ENCODE results near the gene C19orf53.

The C19orf53 gene

DNA sequence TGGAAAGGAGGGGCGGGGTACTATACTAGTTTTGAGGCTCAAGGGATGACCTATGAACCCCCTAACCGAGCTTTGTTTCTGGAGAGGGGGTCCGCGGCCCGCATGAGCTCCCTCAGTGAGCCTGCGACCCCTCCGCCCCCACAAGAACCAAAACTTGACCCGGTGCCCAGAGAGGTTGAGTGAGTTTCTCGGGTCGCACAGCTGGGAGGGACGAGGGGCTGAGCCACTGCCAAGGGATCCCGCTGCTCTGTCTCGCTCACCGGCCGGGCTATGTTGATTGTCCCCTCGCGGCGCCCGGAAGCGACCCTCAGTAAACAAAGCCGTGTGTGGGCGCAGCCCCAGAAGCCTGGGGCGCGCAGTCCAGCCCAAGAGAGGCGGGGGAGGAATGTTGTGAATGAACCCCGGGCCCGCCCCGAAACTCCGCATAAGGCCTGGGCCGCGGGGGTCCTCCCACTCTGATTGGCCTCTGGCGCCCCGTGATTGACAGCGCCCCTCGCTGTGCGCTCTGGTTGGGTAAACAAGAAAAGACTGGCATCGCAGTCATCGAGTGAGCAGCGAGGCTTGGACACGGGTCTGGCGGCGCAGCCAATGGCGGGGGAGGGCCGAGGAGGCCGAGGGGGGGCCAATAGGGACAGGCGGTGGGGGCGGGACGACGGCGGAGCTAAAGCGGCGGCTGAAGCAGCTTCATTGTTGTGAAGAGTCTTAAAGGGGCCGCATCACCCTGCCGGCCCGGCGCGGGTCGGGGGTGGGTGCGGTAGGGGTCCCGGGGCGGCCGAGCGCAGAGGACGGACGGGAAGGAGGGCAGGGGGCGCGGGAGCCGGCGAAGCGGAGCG, 20.7 kb downstream of the C19orf53 start, which contains the start of gene ZSWIM4:
TSS of gene ZSWIM4 (plus strand) at position 687 of the 833 bp plus-strand sequence. CDS start 206 bp downstream, outside the sequence.
- Histone ChIP-seq H4K20me1 (peaks cover 14% of the 10 kb centered on the region), H3K9me3 (no peaks in the 10 kb centered on the region), H3K27me3 (no peaks in the 10 kb centered on the region), H3K4me2 (peak within 1 kb of the TSS; percentile 97), H3K4me3 (peak within 1 kb of the TSS; percentile 99), H3K36me3 (peaks cover 11% of the 10 kb centered on the region; the same call in 1 of the 2 replicates), H3K27ac (peak within 1 kb of the TSS; percentile 93), H3K9ac (peak within 1 kb of the TSS; percentile 93), H3K4me1 (peaks cover 34% of the 10 kb centered on the region)
- no peak for TF ChIP-seq Cebpa-rat (IDR thresholded peaks at IDR 0.05)

- Histone ChIP-seq H4K20me1 (peaks cover 14% of the 10 kb centered on the region), H3K4me3 (peak overlapping the region; percentile 99), H3K4me2 (peak overlapping the region; percentile 97), H3K4me1 (peaks cover 28% of the 10 kb centered on the region), H3K9ac (peak overlapping the region; percentile 93), H3K27ac (peak overlapping the region; percentile 93), H3K36me3 (peaks cover 14% of the 10 kb centered on the region; the same call in 1 of the 2 replicates), H3K9me3 (no peaks in the 10 kb centered on the region), H3K27me3 (no peaks in the 10 kb centered on the region)
- TF ChIP-seq Cebpa-rat (IDR thresholded peaks at IDR 0.05) = no peak
Observed at GRCh38 chr19:13795595-13796300, 21.5 kb downstream of the C19orf53 start.

GRCh38 chr19:13796301-13797057, 22.2 kb downstream of the C19orf53 start:
- Histone ChIP-seq H3K4me1 (peaks cover 28% of the 10 kb centered on the region), H3K9me3 (no peaks in the 10 kb centered on the region), H3K36me3 (peaks cover 20% of the 10 kb centered on the region; the same call in 1 of the 2 replicates), H3K27me3 (no peaks in the 10 kb centered on the region), H3K4me3 (peak overlapping the region; percentile 99), H4K20me1 (peaks cover 14% of the 10 kb centered on the region), H3K27ac (peak overlapping the region; percentile 93), H3K9ac (peak overlapping the region; percentile 93), H3K4me2 (peak overlapping the region; percentile 97)
- TF ChIP-seq Cebpa-rat (IDR thresholded peaks at IDR 0.05) = no peak

DNA sequence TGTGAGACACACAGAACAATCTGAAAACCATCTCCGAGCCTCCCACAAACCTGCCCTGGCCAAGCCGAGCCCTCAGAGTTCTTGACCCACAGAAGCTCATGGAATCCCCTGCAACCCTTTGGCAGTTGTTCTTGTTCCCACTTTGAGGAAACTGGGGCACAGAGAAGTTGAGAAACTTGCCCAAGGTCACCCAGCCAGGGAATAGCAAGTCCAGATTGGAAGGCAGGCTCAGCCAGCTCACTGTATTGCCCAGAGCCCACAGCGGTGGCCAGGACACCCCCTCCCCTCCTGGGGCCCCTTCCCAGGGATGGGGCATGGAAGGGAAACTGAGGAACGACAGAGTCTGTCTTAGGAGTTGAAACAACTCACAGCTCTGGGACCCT, 22.8 kb downstream of the C19orf53 start:
- peak overlapping the region; percentile 99 for H3K4me3 ChIP-seq
- H3K9ac ChIP-seq = peak overlapping the region; percentile 93; the same call in 1 of the 2 replicates
- peaks cover 23% of the 10 kb centered on the region; the same call in 1 of the 2 replicates for H3K36me3 ChIP-seq
- no peak for TF ChIP-seq Cebpa-rat (IDR thresholded peaks at IDR 0.05)
- peak overlapping the region; percentile 93 for H3K27ac ChIP-seq
- peaks cover 14% of the 10 kb centered on the region for H4K20me1 ChIP-seq
- peaks cover 28% of the 10 kb centered on the region for H3K4me1 ChIP-seq
- no peaks in the 10 kb centered on the region for H3K27me3 ChIP-seq
- no peaks in the 10 kb centered on the region for H3K9me3 ChIP-seq
- H3K4me2 ChIP-seq = peak overlapping the region; percentile 97

DNA sequence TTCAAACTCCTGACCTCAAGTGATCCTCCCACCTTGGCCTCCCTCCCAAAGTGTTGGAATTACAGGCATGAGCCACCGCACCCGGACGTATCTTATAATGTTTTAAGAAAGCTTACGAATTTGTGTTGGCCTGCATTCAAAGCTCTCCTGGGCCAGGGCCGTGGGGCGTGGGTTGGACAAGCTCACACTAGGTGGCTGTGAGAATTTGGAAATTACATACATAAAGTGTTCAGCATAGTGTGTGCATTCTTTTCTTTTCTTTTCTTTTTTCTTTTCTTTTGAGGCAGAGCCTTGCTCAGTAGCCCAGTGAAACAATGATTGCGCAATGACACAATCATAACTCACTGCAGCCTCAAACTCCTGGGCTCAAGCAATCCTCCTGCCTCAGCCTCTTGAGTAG, 23.6 kb downstream of the C19orf53 start:
- peak; percentile 99 for TF ChIP-seq Cebpa-rat (IDR thresholded peaks at IDR 0.05)
- Histone ChIP-seq H3K27me3 (no peaks in the 10 kb centered on the region), H3K4me3 (no peak overlapping the region), H3K4me2 (no peak overlapping the region), H3K4me1 (peaks cover 28% of the 10 kb centered on the region), H3K9ac (no peak overlapping the region), H3K36me3 (peaks cover 31% of the 10 kb centered on the region), H3K9me3 (no peaks in the 10 kb centered on the region), H4K20me1 (peaks cover 14% of the 10 kb centered on the region), H3K27ac (no peak overlapping the region)

- Histone ChIP-seq H3K36me3 (peaks cover 42% of the 10 kb centered on the region), H3K27me3 (no peaks in the 10 kb centered on the region), H4K20me1 (peaks cover 14% of the 10 kb centered on the region), H3K9me3 (no peaks in the 10 kb centered on the region), H3K4me3 (no peak overlapping the region), H3K9ac (no peak overlapping the region), H3K4me2 (no peak overlapping the region), H3K4me1 (peaks cover 16% of the 10 kb centered on the region), H3K27ac (no peak overlapping the region)
- TF ChIP-seq Cebpa-rat (IDR thresholded peaks at IDR 0.05) = no peak
Observed at GRCh38 chr19:13799669-13800068, 25.4 kb downstream of the C19orf53 start.

GRCh38 chr19:13803038-13803437, 28.8 kb downstream of the C19orf53 start:
- H3K9ac ChIP-seq = no peak overlapping the region
- H3K4me2 ChIP-seq = no peak overlapping the region
- H3K36me3 ChIP-seq = peaks cover 75% of the 10 kb centered on the region
- H4K20me1 ChIP-seq = no peaks in the 10 kb centered on the region
- no peaks in the 10 kb centered on the region for H3K4me1 ChIP-seq
- no peaks in the 10 kb centered on the region for H3K27me3 ChIP-seq
- H3K4me3 ChIP-seq = no peak overlapping the region
- no peak for TF ChIP-seq Cebpa-rat (IDR thresholded peaks at IDR 0.05)
- H3K27ac ChIP-seq = no peak overlapping the region
- H3K9me3 ChIP-seq = no peaks in the 10 kb centered on the region

DNA sequence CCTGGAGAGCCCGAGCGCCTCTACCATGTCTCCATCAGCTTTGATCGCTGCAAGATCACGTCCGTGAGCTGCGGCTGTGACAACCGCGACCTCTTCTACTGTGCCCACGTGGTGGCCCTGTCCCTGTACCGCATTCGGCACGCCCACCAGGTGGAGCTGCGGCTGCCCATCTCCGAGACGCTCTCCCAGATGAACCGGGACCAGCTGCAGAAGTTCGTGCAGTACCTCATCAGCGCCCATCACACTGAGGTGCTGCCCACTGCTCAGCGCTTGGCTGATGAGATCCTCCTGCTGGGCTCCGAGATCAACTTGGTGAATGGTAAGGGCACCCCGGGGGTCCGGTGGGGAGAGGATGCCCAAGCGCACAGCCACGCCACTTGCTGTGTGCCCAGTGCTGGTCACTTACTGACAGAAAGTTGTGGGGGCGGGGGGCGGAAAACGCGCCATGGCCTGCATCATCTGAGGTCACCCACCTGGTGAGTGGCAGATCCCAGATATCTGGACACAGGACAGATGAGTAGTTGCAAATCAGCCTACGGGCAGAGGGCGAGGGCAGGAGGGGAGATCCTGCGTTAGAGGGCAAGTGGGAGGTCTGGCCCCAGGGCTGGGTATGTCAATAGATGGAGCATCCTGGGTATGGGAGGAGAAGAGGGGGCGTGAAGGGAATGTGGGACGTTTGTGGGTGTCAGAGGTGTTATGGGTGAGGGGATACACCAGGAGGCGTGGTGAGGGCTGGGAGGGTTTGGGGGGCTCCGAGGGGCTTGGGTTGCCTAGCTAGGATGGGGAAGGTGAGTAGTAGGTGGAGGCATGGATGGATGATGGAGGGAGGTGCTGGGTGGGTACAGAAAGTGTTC, 30.8 kb downstream of the C19orf53 start:
- Histone ChIP-seq H3K27ac (no peak overlapping the region), H3K4me3 (no peak overlapping the region), H3K4me1 (no peaks in the 10 kb centered on the region), H3K9me3 (no peaks in the 10 kb centered on the region), H3K4me2 (no peak overlapping the region), H4K20me1 (no peaks in the 10 kb centered on the region), H3K9ac (no peak overlapping the region), H3K36me3 (peaks cover 82% of the 10 kb centered on the region), H3K27me3 (no peaks in the 10 kb centered on the region)
- TF ChIP-seq Cebpa-rat (IDR thresholded peaks at IDR 0.05) = no peak

- Histone ChIP-seq H3K36me3 (peaks cover 87% of the 10 kb centered on the region), H3K9me3 (no peaks in the 10 kb centered on the region), H3K27ac (no peak overlapping the region), H3K27me3 (no peaks in the 10 kb centered on the region), H3K4me2 (no peak overlapping the region), H3K4me3 (no peak overlapping the region), H3K4me1 (no peaks in the 10 kb centered on the region), H3K9ac (no peak overlapping the region), H4K20me1 (no peaks in the 10 kb centered on the region)
- TF ChIP-seq Cebpa-rat (IDR thresholded peaks at IDR 0.05) = no peak
Observed at GRCh38 chr19:13806728-13807127, 32.5 kb downstream of the C19orf53 start.

All from BLaER1 (cell line).